ENCODE measurements around the gene TCTN3. TPM values are rescaled to one million over a fixed set of nuclear protein-coding genes. Genes with fewer than 3 reads are reported as not detected.
"Not testable (repeated sequence)": the region's sequence is repeated elsewhere in the genome, so short reads cannot be mapped to it uniquely, and the experiment has no call there.

TCTN3 gene
- total RNA-seq, 1 donor from 2014 or later: 12.4 TPM

DNA sequence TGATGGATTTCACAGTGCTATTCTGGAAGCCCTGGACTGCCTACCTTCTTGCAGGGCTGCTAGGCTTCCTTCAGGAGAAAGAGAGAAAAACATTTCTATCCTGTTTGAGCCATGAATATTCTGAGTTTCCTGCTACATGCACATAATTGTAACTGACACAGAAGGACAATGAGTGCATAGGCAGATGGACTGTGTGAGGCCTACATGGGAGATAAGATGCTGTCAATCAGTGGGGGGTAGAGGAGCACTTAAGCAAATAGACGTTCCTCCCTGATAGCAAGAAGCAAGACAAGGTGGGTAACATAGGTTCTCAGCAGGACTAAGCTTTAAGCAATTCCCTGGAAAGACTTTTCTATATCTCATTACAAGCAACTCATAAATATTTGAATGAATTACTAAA, 48.8 kb downstream of the TCTN3 start:
- no peak for DNase-seq (ENCODE audit: low spot score)
- intact Hi-C loops (cut with DNase I): no loop called here

DNA sequence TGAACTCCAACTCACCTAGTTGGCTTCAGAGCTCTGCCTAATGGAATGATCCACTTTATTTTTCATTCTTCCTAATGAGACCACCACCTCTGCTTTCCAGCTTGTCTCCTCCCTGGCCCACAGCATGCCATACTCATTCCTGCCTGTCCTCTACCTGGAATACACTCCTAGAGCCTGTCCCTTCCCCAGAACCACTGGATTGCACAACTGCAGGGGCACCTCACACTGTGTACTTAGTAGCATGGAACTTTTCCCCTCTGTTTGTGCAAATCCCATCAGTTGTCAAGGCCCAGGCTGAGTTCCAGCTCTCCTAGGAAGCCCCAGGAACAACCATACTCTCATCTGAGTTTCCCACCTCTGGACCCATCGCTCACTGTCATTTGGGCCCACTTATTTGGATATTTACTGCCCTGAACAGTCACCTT, 52.8 kb downstream of the TCTN3 start:
- intact Hi-C loops (cut with DNase I): no loop called here
- no peak for DNase-seq (ENCODE audit: low spot score)

DNA sequence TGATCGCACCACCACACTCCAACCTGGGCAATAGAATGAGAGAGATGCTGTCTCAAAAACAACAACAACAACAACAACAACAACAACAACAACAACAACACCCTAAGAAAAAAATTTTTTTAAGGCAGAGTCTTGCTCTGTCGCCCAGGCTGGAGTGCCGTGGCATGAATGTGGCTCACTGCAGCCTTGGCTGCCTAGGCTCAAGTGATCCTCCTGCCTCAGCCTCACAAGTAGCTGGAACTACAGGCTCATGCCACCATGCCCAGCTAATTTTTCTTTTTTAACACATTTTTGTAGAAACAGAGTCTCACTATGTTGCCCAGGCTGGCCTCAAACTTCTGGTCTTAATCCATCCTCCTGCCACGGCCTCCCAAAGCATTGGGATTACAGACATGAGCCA, 55.8 kb downstream of the TCTN3 start:
- DNase-seq (ENCODE audit: low spot score): no peak
- intact Hi-C loops (cut with DNase I): no loop called here

DNA sequence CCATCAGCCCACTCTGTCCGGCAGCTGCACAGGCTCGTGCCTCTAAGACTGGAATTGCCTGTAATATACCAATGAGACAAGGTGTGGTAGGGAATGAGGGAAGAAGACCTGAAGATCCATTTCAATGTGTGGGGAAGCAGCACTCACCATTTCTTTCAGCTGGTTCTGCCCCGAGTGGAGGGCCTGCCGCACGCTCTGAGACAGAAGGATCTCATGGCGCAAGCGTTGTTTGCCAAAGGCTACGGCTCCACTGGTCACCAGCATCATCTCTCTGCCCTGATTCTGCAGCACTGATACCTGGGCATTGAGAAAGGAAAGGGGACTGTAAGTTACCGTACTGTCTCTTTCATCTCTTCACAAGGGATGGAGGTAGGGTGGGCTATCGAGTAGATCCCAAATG, 56.6 kb downstream of the TCTN3 start:
- no peak for DNase-seq (ENCODE audit: low spot score)
- intact Hi-C loops (cut with DNase I): no loop called here

DNA sequence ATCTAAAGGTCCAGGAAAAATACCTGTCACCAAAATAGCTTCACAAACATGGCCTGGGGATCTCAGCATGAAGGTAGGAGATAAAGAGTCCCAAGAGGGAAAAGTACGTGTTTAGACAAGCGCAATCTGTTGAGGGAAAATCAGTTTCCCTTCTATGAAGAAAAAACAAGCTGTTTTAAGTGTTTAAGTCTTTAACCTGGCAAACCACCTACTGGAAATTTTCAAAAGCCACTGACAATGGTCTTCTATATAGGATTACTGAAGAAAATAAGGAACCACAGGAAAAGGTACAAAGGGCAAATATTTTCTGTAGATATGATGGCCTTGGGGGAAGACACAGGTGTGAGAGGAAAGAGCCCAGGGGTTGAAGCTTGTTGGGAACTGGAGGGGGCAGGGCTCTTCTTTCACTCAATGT, 58.4 kb downstream of the TCTN3 start:
- DNase-seq (ENCODE audit: low spot score): no peak
- intact Hi-C loops (cut with DNase I): no loop called here

DNA sequence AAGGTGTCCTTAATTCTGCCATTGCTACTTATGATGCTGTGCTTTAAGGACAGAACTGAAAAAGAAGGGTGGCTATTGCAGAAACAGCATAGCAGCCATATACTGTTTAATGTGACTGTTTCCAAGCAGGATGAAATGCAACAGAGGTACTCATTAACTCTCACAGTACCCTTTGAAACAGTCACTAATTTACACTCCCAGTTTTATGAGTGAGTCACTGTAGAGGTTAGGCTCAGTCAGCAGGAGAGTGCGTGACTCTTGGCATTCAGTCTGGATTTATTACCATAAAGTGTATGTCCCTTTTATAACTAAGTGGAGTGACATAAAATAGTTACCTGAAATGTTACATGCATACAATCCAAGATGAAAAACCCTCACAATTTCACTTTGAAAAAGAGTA, 64.9 kb downstream of the TCTN3 start:
- intact Hi-C loops (cut with DNase I): no loop called here
- no peak for DNase-seq (ENCODE audit: low spot score)

DNA sequence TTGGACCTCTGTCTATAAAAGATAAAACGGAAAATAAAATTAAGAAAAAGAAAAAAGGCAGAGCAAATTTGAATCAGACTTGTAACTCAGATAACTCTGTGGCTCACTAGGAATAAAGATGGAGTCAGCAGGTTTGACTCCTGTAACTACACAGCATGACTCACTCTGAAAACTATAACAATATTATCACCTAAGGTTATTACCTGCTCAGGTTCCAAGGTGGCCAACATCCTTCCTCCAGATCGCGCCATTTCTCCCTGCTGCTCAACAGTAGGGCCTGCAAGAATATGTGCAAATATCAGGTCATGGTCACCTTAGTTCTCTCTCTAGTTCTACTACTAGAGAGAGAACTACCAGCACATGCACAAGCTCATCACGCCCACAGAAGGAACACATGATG, 67.2 kb downstream of the TCTN3 start:
- no peak for DNase-seq (ENCODE audit: low spot score)
- intact Hi-C loops (cut with DNase I): no loop called here

DNA sequence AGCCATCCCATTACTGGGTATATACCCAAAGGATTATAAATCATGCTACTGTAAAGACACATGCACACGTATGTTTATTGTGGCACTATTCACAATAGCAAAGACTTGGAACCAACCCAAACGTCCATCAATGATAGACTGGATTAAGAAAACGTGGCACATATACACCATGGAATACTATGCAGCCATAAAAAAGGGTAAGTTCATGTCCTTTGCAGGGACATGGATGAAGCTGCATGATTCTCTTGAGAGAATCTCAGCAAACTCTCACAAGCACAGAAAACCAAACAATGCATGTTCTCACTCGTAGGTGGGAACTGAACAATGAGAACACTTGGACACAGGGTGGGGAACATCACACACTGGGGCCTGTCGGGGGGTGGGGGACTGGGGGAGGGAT, 73.3 kb downstream of the TCTN3 start:
- intact Hi-C loops (cut with DNase I): not testable (repeated sequence)

DNA sequence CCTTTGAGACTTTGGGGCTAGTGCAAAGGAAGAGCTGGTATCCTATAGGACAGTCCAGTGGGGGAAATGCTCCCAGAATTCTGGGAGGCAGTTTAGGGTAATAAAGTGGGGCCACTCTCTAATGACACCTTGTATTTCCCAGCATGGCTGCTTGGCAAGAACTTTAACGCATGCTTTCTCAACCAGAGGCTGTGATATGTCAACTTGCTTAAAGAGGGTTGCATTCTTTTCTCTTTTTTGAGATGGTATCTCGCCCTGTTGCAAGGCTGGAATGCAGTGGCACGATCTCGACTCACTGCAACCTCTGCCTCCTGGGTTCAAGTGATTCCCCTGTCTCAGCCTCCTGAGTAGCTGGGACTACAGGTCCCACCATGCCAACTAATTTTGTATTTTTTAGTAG, 75.6 kb downstream of the TCTN3 start:
- DNase-seq (ENCODE audit: low spot score): no peak
- intact Hi-C loops (cut with DNase I): no loop called here

More for the DNA sequence above, 73.3 kb downstream of the TCTN3 start:
- DNase-seq (ENCODE audit: low spot score): not testable (repeated sequence)

DNA sequence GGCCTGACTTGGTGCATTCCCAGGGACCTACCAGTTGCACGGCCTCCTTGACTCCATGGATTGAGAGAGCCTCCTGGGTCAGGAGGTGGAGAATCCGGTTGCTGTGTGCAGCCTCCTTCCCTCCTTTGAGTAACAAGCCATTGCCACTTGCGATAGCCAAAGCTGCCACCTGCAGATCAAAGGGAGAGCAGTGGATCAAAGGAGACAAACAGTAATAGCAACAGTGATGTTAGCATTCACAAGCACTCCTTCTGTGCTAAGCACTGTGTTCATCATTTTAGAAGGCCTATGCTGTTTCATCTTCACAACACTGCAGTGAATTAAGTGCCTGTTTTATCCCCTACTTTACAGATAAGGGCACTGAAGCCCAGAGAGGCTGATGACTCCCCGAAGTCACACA, 77.3 kb downstream of the TCTN3 start:
- DNase-seq (ENCODE audit: low spot score): no peak
- intact Hi-C loops (cut with DNase I): no loop called here

Other genes with a start within 250 kb of the TCTN3 start
- gene SORBS1, start 132.6 kb downstream of the TCTN3 start, total RNA-seq: 1,045 TPM
- 19.8 TPM for gene ALDH18A1, start 37.2 kb downstream of the TCTN3 start, total RNA-seq
- 14.7 TPM for gene ENTPD1, start 62.2 kb upstream of the TCTN3 start, total RNA-seq
- gene CC2D2B, start 214.0 kb upstream of the TCTN3 start, total RNA-seq: 1.5 TPM